ENCODE results near the gene PHETA1.

GRCh38 chr12:111390910-111391309, 22.0 kb upstream of the PHETA1 start:
- TF ChIP-seq CTCF (IDR thresholded peaks at IDR 0.05 in 4 of 5, conservative IDR thresholded peaks at IDR 0.05 in 1 of 5), result no peak
- no peak for TF ChIP-seq POLR2A (IDR thresholded peaks at IDR 0.05)

Measured in gastrocnemius medialis (tissue), 4 donors.